A204.1 (cell line): ENCODE data around the gene PAIP2.
"Not testable (repeated sequence)": the region's sequence is repeated elsewhere in the genome, so short reads cannot be mapped to it uniquely, and the experiment has no call there.

Experiments used
- FAIRE-seq: peaks from 2 replicates; lab custom pipeline; 2012; peaks lifted over from hg19 to GRCh38; lab: Jason Lieb, UNC

The PAIP2 gene

GRCh38 chr5:139378941-139379361, 37.3 kb downstream of the PAIP2 start:
- FAIRE-seq = no peak

DNA sequence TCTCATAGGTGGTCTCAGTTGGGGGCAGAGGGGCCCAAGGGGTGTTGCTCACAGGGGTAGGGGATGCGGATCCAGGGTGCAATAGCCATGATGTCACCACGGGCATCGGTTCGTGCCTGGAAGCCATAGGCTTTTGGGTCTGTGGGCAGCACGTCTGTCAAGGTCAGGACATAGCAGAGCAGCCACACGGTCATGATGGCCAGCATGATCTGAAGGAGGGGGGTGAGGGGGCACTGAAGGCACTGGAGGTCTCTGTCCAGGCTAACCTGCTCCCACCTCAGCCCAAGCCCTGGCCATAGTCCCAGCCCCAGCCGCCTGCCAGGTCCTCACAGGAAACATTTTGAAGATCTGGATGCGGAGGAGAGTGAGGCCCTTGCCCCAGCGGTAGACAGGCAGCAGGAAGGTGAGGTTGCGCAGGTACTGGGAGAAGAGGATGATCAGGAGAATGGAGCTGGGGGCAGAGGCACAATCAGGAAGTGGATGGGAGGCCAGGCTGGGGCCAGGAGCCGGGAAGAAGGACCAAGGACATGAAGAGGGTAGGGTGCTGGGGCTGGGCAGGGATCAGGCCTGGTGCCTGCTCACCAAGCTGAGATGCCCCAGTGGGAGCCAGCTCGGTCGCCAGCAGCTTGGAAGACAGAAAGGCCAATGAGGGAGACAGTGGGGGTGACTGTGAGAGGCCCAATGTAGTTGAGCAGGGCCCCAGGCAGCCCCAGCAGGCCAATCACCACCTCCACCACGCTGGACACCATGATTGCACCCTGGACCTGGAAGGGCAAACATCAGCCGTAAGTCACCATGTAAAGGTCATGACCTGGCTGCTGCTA, 38.2 kb downstream of the PAIP2 start:
- no peak for FAIRE-seq

- FAIRE-seq = no peak
Measured at GRCh38 chr5:139381837-139382761, 40.4 kb downstream of the PAIP2 start.

DNA sequence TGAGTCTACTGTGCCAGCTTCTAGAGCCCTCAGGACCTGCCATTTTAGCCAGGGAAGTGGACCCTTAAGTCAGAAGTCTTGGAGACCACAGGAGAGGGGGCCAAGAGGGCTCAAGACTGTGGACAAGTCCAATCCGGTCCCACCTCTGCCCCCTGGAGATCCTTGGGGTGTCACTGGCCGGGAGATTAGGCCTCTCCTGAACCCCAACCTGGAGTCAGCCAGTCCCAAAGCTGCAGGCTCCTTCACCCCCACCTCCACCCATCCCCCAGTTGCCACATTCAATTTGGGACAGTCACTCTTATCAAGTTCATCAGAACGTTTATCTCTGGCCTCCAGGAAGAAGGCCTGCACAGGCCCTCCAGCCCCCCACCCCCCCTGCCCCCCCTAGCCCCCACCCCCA, 41.2 kb downstream of the PAIP2 start:
- FAIRE-seq = no peak

GRCh38 chr5:139383275-139383992, 41.8 kb downstream of the PAIP2 start, which contains the start of gene SLC23A1:
Gene SLC23A1 (minus strand): TSS chr5:139383297. CDS start chr5:139383253, 44 bp downstream.
- no peak for FAIRE-seq

GRCh38 chr5:139383993-139384590, 42.4 kb downstream of the PAIP2 start:
- no peak for FAIRE-seq

- no peak for FAIRE-seq
Measured at GRCh38 chr5:139384591-139385051, 43.0 kb downstream of the PAIP2 start.

- no peak for FAIRE-seq
Measured at GRCh38 chr5:139385061-139386049, 43.7 kb downstream of the PAIP2 start.

DNA sequence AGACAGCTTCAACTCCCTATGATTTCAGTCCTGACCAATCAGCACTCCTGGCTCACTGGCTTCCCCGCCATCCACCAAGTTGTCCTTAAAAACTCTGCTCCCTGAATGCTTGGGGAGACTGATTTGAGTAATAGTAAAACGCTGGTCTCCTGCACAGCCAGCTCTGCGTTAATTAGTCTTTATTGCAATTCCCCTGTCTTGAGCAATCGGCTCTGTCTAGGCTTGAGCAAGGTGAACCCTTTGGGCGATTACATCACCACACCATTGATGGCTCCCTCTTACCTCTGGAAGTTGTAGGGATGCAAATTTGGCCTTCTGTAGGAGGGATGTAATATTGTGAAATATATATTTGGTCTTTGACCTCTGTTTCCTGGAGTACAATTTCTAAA, 44.4 kb downstream of the PAIP2 start:
- FAIRE-seq = no peak

- FAIRE-seq = not testable (repeated sequence)
Measured at GRCh38 chr5:139386956-139387355, 45.3 kb downstream of the PAIP2 start.

DNA sequence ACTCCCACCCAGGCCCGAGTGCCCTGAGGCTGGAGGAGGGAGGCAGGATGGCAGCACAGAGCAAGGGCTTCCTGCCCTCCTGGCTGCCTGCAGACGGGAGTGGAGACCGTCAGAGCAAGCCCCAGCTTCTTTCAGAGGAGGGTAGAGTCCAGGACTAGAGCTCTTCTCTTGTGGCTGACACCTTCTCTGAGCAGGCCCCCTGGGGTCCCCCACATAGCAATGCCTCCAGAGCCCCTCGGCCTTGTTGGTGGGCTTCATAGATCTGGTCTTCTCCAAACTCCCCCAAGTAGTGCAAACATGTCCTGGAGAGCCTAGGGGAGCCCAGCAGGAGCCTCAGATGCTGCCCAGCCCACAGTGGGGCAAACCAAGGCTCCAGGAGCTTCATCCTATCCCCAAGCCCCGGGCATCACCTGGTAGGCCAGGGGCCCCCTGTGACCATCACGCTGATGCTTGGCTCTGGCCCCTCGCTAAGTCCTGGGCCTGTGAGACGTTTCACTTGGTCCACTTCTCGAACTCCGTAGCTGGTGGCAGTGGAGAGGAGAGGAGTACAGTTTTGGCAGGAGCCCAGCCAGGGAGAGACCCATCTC, 46.0 kb downstream of the PAIP2 start:
- no peak for FAIRE-seq

GRCh38 chr5:139388198-139388821, 46.7 kb downstream of the PAIP2 start:
- no peak for FAIRE-seq

DNA sequence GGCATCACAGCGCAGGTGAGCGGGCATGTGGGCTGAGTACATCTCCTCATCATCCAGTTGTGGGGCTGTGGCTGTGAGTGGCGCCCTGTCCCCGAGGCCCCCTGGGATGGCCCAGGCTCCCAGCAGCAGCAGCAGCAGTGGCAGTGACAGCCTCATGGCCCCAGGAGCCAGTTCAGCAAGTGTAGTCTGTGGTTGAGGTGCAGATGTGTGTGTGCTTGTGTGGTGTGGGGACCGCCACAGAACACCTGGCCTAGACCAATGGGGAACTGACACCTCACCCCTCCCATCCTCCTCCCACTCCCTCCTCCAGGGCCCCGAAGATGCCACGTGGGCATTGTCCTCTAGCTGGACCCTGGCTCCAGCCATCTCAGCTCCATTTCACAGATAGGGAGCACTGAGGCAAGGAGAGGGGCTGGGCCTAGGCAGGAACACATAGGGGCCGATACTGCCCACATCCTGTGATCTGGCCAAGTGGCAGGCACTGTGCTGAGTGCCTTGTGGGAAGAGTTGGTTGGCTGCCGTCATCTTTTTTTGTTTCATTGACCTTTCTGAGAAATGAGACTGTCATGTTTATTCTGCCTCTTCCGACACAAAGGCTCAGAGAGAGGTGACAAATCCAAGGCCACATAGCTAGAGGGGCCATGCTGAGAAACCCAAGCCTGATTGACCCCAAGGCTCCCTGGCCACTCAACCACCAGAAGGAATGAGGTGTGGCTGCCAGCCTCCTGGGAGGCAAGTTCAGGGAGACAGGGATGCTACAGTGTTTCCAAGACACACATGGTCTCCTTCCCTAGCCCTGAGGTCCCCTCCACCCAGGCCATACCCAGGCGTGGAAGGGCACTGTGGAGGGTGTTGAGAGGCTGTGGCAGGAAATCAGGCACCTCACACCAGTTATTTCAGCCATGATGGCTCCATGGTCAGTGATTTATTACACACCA, 48.3 kb downstream of the PAIP2 start, which contains the start of gene MZB1:
MZB1 (minus strand) TSS at position 213 of the 938 bp plus-strand sequence; CDS start at position 156, 57 bp downstream.
- no peak for FAIRE-seq

GRCh38 chr5:139390639-139391569, 49.2 kb downstream of the PAIP2 start:
- no peak for FAIRE-seq

DNA sequence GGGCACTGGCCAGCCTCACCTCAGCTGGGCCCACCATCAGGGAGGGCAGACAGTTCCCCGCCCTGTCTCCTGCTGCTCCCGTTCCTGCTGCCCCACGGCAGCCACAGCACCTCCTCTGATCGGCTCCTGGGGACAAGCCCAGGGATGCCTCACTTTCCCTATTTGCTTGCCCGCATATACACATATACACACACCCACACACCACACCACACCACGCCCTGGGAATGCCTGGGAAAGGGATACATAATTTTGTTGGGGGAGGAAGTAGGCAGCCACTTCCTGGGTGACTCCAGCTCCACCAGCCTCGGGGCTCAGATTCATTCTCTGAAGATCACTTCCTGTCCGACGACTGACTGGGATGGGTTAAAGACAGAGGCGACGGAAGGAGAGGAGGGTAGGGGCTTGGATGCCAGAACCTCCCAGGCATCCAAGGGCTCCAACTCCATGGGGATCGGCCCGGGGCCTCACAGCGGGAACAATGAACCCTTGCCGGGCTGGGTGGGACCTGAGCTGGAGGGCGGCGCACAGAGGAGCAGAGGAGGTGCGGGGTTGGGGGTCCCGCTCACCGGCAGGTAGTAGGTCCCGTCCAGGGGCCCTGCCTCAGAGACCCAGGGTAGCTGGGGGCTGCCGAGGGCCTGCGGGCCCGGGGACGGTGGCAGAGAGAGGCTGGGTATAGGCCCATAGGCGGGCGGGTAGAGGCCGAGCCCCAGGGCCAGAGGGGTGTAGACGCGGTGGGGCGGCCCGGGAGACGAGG, 50.1 kb downstream of the PAIP2 start:
- no peak for FAIRE-seq

DNA sequence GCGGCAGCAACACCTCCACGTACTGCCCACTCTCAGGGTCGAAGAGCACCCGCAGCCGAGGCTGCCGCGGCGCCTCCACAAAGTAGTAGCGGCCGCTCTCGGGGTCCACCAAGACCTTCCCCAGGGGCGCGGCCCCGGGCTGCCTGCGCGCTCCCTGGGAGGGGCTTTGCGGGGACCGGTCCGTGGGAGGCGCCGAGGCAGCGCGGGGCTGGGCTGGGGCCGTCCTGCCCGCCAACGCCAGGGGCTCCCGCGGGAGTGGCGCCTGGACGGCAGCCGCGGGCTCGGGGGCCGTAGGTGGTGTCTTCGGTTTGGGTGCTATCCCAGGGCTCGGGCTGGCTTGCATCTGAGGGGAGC, 50.6 kb downstream of the PAIP2 start:
- FAIRE-seq = no peak
